GM12878 (cell line): ENCODE results near the gene FOXRED2. TPM values are rescaled to one million over a fixed set of nuclear protein-coding genes. Genes with fewer than 3 reads are reported as not detected.

Experiments
- ATAC-seq: fragments of 200-7000 bp; cut with Tn5 transposase; 3 replicates; pipeline ENCODE4 v1.9.1; 2020; ENCODE audit warnings: mild to moderate bottlenecking, moderate library complexity
- BruUV-seq: library from RNA; stranded (reverse); fragments of 400-500 nt; replicated peaks from 2 replicates; lab custom pipeline; 2021; lab: Mats Ljungman, UMichigan
- CTCF ChIA-PET: fragments of 300-600 bp; sonication (Branson Sonifier 250); formaldehyde crosslinking; extraction: SDS; loops from one replicate; lab custom pipeline; 2021; ENCODE audit warnings: inconsistent platforms; lab: Yijun Ruan, JAX
- POLR2A ChIA-PET: fragments of 350-600 bp; formaldehyde crosslinking; extraction: SDS; loops from one replicate; lab custom pipeline; 2021; ENCODE audit warnings: inconsistent platforms; lab: Charles Lee
- RAD21 ChIA-PET: fragments of 300-600 bp; sonication (Branson Sonifier 250); formaldehyde crosslinking; loops from one replicate; lab custom pipeline; 2023; ENCODE audit warnings: antibody characterized with exemption; ENCODE audit not compliant: unreplicated experiment; lab: Charles Lee
- SMC1A ChIA-PET: fragments of 300-600 bp; sonication (Branson Sonifier 250); formaldehyde crosslinking; loops from one replicate; lab custom pipeline; 2023; ENCODE audit not compliant: unreplicated experiment, uncharacterized antibody; lab: Charles Lee
- DNase-seq: peaks from one replicate; pipeline ENCODE4 v3.0.0-alpha.2; 2011; ENCODE audit warnings: low read depth, low spot score
- FAIRE-seq: peaks from 3 replicates; lab custom pipeline; 2011; peaks lifted over from hg19 to GRCh38; lab: Jason Lieb, UNC
- H2AFZ ChIP-seq: 2 replicates; pipeline ENCODE4 v1.6.0; 2011; ENCODE audit warnings: low read depth, low read length, control low read depth; ENCODE audit not compliant: control insufficient read depth
- H3K27ac ChIP-seq: 2 replicates; pipeline ENCODE4 v1.5.1; 2011; ENCODE audit warnings: control low read depth; ENCODE audit not compliant: control insufficient read depth, insufficient read depth
- H3K27me3 ChIP-seq, 2 experiments: replicated peaks in 1 of 2; 2 replicates each; pipeline versions ENCODE4 v1.6.0 to v1.6.1; 2011; ENCODE audit warnings: low read length in 1 of 2; ENCODE audit not compliant: control insufficient read depth in 2 of 2, insufficient read depth in 2 of 2
- H3K36me3 ChIP-seq, 2 experiments: 2 replicates each; pipeline ENCODE4 v1.5.1; 2011; ENCODE audit warnings: low read length in 1 of 2; ENCODE audit not compliant: control insufficient read depth in 2 of 2, insufficient read depth in 2 of 2
- H3K4me1 ChIP-seq: 2 replicates; pipeline ENCODE4 v1.6.1; 2011; ENCODE audit warnings: mild to moderate bottlenecking, low read length, moderate library complexity, mixed read lengths; ENCODE audit not compliant: control insufficient read depth, insufficient read depth
- H3K4me2 ChIP-seq: 2 replicates; pipeline ENCODE4 v1.6.0; 2011; ENCODE audit warnings: control low read depth; ENCODE audit not compliant: control insufficient read depth, insufficient read depth
- H3K4me3 ChIP-seq: fragments of 200-600 bp; sonication (generic); 2 replicates; pipeline ENCODE4 v1.5.1; 2016
- H3K79me2 ChIP-seq: 2 replicates; pipeline ENCODE4 v1.6.0; 2011; ENCODE audit warnings: low read length; ENCODE audit not compliant: control insufficient read depth, insufficient read depth
- H3K9ac ChIP-seq: 2 replicates; pipeline ENCODE4 v1.8.0; 2011; ENCODE audit warnings: low read length, control low read depth, mixed read lengths; ENCODE audit not compliant: control insufficient read depth, insufficient read depth
- H3K9me3 ChIP-seq: replicated peaks from 3 replicates; pipeline ENCODE4 v1.5.1; 2011; ENCODE audit warnings: mild to moderate bottlenecking, low read length; ENCODE audit not compliant: control insufficient read depth, insufficient read depth
- H4K20me1 ChIP-seq: 2 replicates; pipeline ENCODE4 v1.6.0; 2011; ENCODE audit not compliant: control insufficient read depth, insufficient read depth
- CHD4 ChIP-seq: fragments of 200-600 bp; sonication (generic); IDR thresholded peaks from 2 replicates; pipeline ENCODE4 v1.6.1; 2016; ENCODE audit warnings: mild to moderate bottlenecking
- E2F8 ChIP-seq: fragments of 450-650 bp; IDR thresholded peaks from 2 replicates; pipeline ENCODE4 v1.6.1; 2018; ENCODE audit warnings: mild to moderate bottlenecking, low read depth, moderate library complexity; ENCODE audit not compliant: partially characterized antibody
- NFIC ChIP-seq: IDR thresholded peaks from 2 replicates; pipeline ENCODE4 v1.6.1; 2012; ENCODE audit warnings: low read depth, mild to moderate bottlenecking, inconsistent platforms, low read length, moderate library complexity
- NR2F1 ChIP-seq: fragments of 450-650 bp; conservative IDR thresholded peaks from 2 replicates; pipeline ENCODE4 v1.6.1; 2017; ENCODE audit warnings: mild to moderate bottlenecking
- POLR2A ChIP-seq: IDR thresholded peaks from 2 replicates; pipeline ENCODE4 v1.6.1; 2011; ENCODE audit warnings: low read depth, mild to moderate bottlenecking, low read length
- POLR2AphosphoS5 ChIP-seq: IDR thresholded peaks from 2 replicates; pipeline ENCODE4 v1.6.1; 2011; ENCODE audit warnings: mild to moderate bottlenecking, low read length, inconsistent platforms
- SKIL ChIP-seq: fragments of 450-650 bp; IDR thresholded peaks from 2 replicates; pipeline ENCODE4 v1.6.1; 2017; ENCODE audit warnings: mild to moderate bottlenecking, low read depth, inconsistent platforms; ENCODE audit not compliant: poor library complexity, severe bottlenecking
- SMC3 ChIP-seq: IDR thresholded peaks from 2 replicates; pipeline ENCODE4 v1.6.1; 2011; ENCODE audit warnings: low read length, improper control_type of control experiment, borderline replicate concordance
- YY1 ChIP-seq: IDR thresholded peaks from 2 replicates; pipeline ENCODE4 v1.6.1; 2011; ENCODE audit warnings: low read depth, mild to moderate bottlenecking, low read length
- WGBS: methylation state at CpG from one replicate; pipeline ENCODE4 v1.1.6; 2016; ENCODE audit warnings: low lambda C conversion rate; ENCODE audit not compliant: insufficient replicate concordance, insufficient coverage; ENCODE audit errors: missing lambda C conversion rate; 5-methylcytosine and 5-hydroxymethylcytosine counted together
- in situ Hi-C: fragments of 300-500 bp; cut with MboI; formaldehyde crosslinking; loops from 9 replicates; pipeline ENCODE4 v1.14.3; 2018; ENCODE audit warnings: mixed read lengths
- intact Hi-C: fragments of 100-400 bp; cut with micrococcal nuclease; formaldehyde crosslinking; loops from one replicate; pipeline ENCODE4 v1.14.2; 2022; ENCODE audit not compliant: unreplicated experiment
- polyA plus RNA-seq, 11 experiments: library from polyadenylated mRNA; depleted of rRNA in 4 of 11; unstranded in 6 of 11; stranded (reverse) in 5 of 11; fragments of >200 nt; fragmentation: Nextera tagmentation in 4 of 11; fragmentation: Illumina TruSeq in 1 of 11; extraction: Ambion mirVana in 4 of 11; extraction: Trizol in 1 of 11; gene quantifications; 1 replicate in 1 of 11; 2 replicates in 10 of 11; pipeline versions ENCODE4 v1.2.1 to v1.2.3, GENCODE V29; 2011 to 2016; ENCODE audit warnings: inconsistent platforms in 2 of 11, missing spikeins in 2 of 11, low read depth in 1 of 11
- total RNA-seq, 4 experiments: library from RNA; depleted of rRNA in 3 of 4; stranded (reverse); fragments of >200 nt in 3 of 4; fragmentation: Illumina TruSeq in 1 of 4; extraction: Trizol in 1 of 4; gene quantifications; 2 replicates each; pipeline versions ENCODE4 v1.2.1 to v1.2.3, GENCODE V29; 2013 to 2021

The FOXRED2 gene
- total and polyA plus RNA-seq, 10 of the 15 experiments (the other 5 are each of a cell fraction or from before 2014, with no cell fraction given) = 1.8 to 28.8 (median 7.6) TPM

- TF ChIP-seq E2F8 (no peak), SMC3 (peak; percentile 7; the same call in 1 of the 2 replicates), YY1 (0 out of 2 replicates have a peak, but pooled peaks have one; percentile 16), CHD4 (no peak)
Observed at GRCh38 chr22:36510966-36511881, 4.4 kb upstream of the FOXRED2 start (continued).

- Histone ChIP-seq H3K27ac (no peak overlapping the region), H3K9ac (no peak overlapping the region), H3K79me2 (no peaks in the 10 kb centered on the region), H2AFZ (no peak overlapping the region), H3K9me3 (no peaks in the 10 kb centered on the region; the same call in 2 of the 3 replicates), H4K20me1 (no peaks in the 10 kb centered on the region), H3K4me2 (no peak overlapping the region), H3K4me3 (no peak overlapping the region), H3K4me1 (peaks cover 9% of the 10 kb centered on the region), H3K36me3 (peaks cover 28 to 29% of the 10 kb centered on the region in 2 experiments), H3K27me3 (no peaks in the 10 kb centered on the region)
- DNase-seq = no peak
- ChIA-PET CTCF (interaction anchor here (0.6 to 2.3 kb wide), 12 partner anchors 9 to 445 kb away, joined by 3 to 9 read pairs (median 4); no protein-coding TSS in a partner anchor), SMC1A (interaction anchor here (1.3 kb wide), 1 partner anchor 18 kb away, joined by 3 read pairs; no protein-coding TSS in a partner anchor), POLR2A (interaction anchor here (0.6 to 0.9 kb wide), 2 partner anchors 10 to 28 kb away, joined by 4 to 5 read pairs; no protein-coding TSS in a partner anchor), RAD21 (interaction anchor here (0.6 to 1.2 kb wide), 4 partner anchors 12 to 289 kb away, joined by 3 to 5 read pairs (median 4); no protein-coding TSS in a partner anchor)
- TF ChIP-seq NR2F1 (no peak), POLR2AphosphoS5 (peak; percentile 55; the same call in 1 of the 2 replicates), NFIC (no peak), SKIL (no peak), POLR2A (peak; percentile 62)
- FAIRE-seq = no peak
- WGBS = 96% methylated on average over 2 of the region's 3 CpGs
- no peak for ATAC-seq
- BruUV-seq = no TSS peak
- intact Hi-C loops (no loop called here), in situ Hi-C loops (loop anchor here (25.0 kb wide), 1 partner anchor 1098 kb away; the partner anchor contains the start of gene MCM5)
Observed at GRCh38 chr22:36510384-36510783, 3.5 kb upstream of the FOXRED2 start.
